GM13976 (cell line): ENCODE results near the gene FN1.

Source experiments
- DNase-seq: peaks from one replicate; pipeline ENCODE4 v3.0.0; 2012; ENCODE audit warnings: low spot score
- in situ Hi-C: fragments of 300-500 bp; cut with MboI; formaldehyde crosslinking; loops from one replicate; pipeline ENCODE4 v1.12.0; 2022; ENCODE audit warnings: low sequenced_read_pairs, mixed read lengths, inconsistent platforms; ENCODE audit not compliant: unreplicated experiment
- TF ChIP-seq, protein P1 (sequence below): IDR thresholded peaks from 2 replicates; pipeline ENCODE4 v1.5.1; 2012; ENCODE audit warnings: borderline replicate concordance, mild to moderate bottlenecking; ENCODE audit not compliant: insufficient read depth; ENCODE audit errors: extremely low read depth, missing control alignments, control extremely low read depth

Gene FN1

DNA sequence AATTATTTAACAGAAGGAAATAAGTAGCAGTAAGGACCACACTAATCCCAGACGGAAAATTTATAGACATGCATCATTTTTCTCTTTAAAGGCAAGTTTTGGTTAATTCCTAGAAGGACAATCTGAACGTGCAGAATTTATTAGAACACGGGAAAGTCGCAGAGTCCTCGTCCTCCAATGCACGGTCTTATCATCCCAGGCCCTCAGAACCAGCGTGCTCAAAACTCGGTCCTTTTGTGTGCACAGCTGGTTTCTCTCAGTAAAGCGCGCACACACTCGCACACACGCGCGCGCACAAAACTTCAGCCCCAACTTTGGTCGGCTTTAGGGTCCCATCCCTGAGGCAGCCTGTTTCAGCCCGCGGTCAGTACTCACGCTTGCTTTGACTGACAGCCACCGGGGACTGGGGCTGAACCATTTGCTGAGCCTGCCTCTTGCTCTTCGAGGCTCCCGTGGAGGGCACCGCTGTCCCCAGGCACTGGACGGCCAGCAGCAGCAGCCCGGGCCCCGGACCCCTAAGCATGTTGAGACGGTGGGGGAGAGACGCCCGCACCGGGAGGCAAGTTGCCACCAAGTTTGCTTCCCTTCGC lies 493 bp downstream of the FN1 start:
- TF ChIP-seq, protein P1, sequence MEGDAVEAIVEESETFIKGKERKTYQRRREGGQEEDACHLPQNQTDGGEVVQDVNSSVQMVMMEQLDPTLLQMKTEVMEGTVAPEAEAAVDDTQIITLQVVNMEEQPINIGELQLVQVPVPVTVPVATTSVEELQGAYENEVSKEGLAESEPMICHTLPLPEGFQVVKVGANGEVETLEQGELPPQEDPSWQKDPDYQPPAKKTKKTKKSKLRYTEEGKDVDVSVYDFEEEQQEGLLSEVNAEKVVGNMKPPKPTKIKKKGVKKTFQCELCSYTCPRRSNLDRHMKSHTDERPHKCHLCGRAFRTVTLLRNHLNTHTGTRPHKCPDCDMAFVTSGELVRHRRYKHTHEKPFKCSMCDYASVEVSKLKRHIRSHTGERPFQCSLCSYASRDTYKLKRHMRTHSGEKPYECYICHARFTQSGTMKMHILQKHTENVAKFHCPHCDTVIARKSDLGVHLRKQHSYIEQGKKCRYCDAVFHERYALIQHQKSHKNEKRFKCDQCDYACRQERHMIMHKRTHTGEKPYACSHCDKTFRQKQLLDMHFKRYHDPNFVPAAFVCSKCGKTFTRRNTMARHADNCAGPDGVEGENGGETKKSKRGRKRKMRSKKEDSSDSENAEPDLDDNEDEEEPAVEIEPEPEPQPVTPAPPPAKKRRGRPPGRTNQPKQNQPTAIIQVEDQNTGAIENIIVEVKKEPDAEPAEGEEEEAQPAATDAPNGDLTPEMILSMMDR: no peak
- in situ Hi-C loops: no loop called here
- no peak for DNase-seq

- in situ Hi-C loops: no loop called here
- TF ChIP-seq, protein P1: no peak
These were observed 1.2 kb downstream of the FN1 start for GRCh38 chr2:215434447-215435279.

DNA sequence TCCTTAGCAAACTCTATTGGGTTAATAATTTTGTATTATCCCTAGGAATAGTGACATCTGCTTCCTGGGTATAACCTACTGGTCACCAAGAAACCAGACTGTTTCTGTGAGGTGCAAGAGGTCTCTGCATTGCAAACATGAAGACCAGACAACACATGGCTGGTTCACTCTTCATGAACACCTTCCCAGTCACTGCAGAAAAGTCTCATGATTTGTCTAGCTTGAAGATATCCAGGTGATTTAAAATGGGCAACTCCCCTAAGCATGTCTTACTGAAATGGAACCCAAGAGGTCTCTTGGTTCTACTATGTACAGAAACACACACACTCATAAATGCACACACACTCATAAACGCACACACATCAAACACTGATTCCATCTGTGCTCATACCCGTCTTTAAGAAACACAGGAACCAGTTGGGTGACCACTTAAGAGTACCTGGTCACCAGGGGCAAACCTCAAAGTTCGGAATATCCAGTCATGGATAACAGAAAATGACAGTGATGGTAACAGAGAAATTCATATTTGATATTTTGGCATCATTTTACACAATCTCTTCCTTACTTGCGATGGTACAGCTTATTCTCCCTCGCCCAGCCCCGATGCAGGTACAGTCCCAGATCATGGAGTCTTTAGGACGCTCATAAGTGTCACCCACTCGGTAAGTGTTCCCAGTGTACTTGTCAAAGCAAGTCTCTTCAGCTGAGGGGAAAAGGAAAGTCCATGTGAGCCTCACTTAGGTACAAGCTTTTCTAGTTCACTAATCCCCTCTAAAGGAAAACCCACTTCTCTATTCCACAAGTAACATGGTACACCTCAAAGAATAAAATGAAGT lies 2.9 kb downstream of the FN1 start:
- in situ Hi-C loops: no loop called here
- TF ChIP-seq, protein P1: no peak
- no peak for DNase-seq

More at GRCh38 chr2:215434447-215435279, 1.2 kb downstream of the FN1 start:
- DNase-seq: no peak

DNA sequence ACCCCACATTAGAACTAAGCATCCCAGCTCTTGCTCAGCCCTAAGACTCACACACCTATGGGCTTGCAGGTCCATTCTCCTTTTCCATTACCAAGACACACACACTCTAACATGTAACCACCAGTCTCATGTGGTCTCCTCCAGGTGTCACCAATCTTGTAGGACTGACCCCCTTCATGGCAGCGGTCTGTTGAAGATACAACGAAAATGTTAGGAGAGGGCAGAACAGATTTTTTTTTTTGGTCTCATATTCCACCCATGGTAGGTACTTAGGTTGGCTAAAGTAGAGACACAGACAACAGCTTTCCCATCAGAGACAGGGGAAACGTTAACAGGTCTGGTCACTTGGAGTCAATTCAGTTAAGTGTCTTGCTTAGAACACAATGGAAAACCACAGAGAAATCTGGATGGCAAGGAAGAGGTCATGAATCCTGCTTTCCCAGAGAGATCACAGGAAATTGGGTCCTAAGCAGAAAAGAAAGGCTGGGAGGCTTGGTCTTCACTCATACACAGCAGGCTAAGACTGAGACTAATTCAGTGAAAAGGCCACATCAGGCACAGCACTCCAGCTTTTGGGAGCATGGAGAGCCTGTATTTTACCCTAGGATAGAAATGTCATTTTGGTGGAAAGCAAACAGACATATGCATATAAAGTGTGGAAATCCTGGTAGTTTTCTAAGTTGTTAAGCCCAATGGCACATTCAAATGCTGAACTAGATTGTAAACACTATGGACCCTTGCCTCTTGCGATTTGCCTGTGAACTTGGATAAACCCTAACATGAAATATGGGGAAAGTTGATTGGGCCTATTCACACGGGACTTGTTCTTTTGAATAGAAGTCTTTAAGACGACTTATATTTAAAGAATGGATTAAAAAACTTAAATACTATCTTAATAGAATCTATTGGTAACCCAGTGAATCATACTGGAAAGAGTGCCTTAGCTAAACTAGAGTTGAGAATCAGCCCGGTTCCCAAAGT lies 3.8 kb downstream of the FN1 start:
- TF ChIP-seq, protein P1: no peak
- DNase-seq: no peak
- in situ Hi-C loops: no loop called here

- no peak for DNase-seq
- TF ChIP-seq, protein P1: no peak
- in situ Hi-C loops: no loop called here
These were observed 4.6 kb downstream of the FN1 start for GRCh38 chr2:215431290-215431689.
